Measurements from ENCODE around the gene LEPROT. TPM values are rescaled to one million over a fixed set of nuclear protein-coding genes. Genes with fewer than 3 reads are reported as not detected.

LEPROT gene, protein sequence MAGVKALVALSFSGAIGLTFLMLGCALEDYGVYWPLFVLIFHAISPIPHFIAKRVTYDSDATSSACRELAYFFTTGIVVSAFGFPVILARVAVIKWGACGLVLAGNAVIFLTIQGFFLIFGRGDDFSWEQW
- 106 and 113 TPM in 2 replicates for total RNA-seq (2013; cell fraction: nucleolus; rRNA removed)
- total RNA-seq (2014; rRNA removed) (16.2 and 20.2 TPM in 2 replicates), total RNA-seq (2014; rRNA removed; fragmentation: Illumina TruSeq; extraction: Trizol) (16.6 and 17.3 TPM in 2 replicates), total RNA-seq (2021) (14.9 and 16.4 TPM in 2 replicates), polyA plus RNA-seq (2011; rRNA removed) (38.1 and 50.8 TPM in 2 replicates), polyA plus RNA-seq (2014; fragmentation: Illumina TruSeq; extraction: Trizol) (17.5 and 20.1 TPM in 2 replicates), polyA plus RNA-seq (2014; fragmentation: Nextera tagmentation; extraction: Ambion mirVana) (10 to 100 TPM; 15.1 to 15.6 TPM), polyA plus RNA-seq (2014; rRNA removed) (13.6 and 18.8 TPM in 2 replicates), polyA plus RNA-seq (2016; fragmentation: Nextera tagmentation; extraction: Ambion mirVana) (10 to 100 TPM; 22.8 to 26.9 TPM), polyA minus RNA-seq (2011; rRNA and poly(A)+ RNA removed) (27.8 and 30.1 TPM in 2 replicates), Bru-seq, nascent RNA (percentile 90 among the genes with signal in this experiment), BruChase-seq, experiment 1, labeled RNA remaining after a 6-hour chase (percentile 94 among the genes with signal in this experiment), BruChase-seq, experiment 2, labeled RNA remaining after a 2-hour chase (percentile 96 among the genes with signal in this experiment)
- 14.5 TPM for polyA plus RNA-seq (2011; ENCODE audit: low read depth)
- 19.6 and 25.5 TPM in 2 replicates for polyA plus RNA-seq (2011; cell fraction: cytosol; rRNA removed)
- polyA plus RNA-seq (2011; cell fraction: nucleus; rRNA removed): 23.5 and 25.9 TPM in 2 replicates
- polyA plus RNA-seq (2012): 18.2 and 21.3 TPM in 2 replicates
- 4.1 and 8.0 TPM in 2 replicates for polyA minus RNA-seq (2011; cell fraction: cytosol; rRNA and poly(A)+ RNA removed)
- 41.6 and 77.8 TPM in 2 replicates for polyA minus RNA-seq (2011; cell fraction: nucleus; rRNA and poly(A)+ RNA removed)
- long read RNA-seq, experiment 1, full-length matches to known transcripts: 10 of 12 reads
- long read RNA-seq, experiment 1, partial matches to known transcripts: 1 of 12 reads
- long read RNA-seq, experiment 1, other reads (novel, unspliced or antisense): 1 of 12 reads
- long read RNA-seq, experiment 2, full-length matches to known transcripts: 80 of 84 reads
- long read RNA-seq, experiment 2, partial matches to known transcripts: 4 of 84 reads
- long read RNA-seq, experiment 2, other reads (novel, unspliced or antisense): 0 of 84 reads

GRCh38 chr1:65420590-65421350, at the start of gene LEPROT, which contains the start of gene LEPR:
LEPROT (plus strand) TSS chr1:65420668; CDS start chr1:65420725, 57 bp downstream.
LEPR (plus strand) TSS chr1:65420668; CDS start chr1:65565566, 144,898 bp downstream.
- WGBS (ENCODE audit: insufficient coverage, insufficient replicate concordance, low lambda C conversion rate, missing lambda C conversion rate): under 1% methylated on average over 39 of the region's 60 CpGs
- peak within 1 kb of the TSS; percentile 96 for H3K4me3 ChIP-seq
- H3K4me2 ChIP-seq (ENCODE audit: control insufficient read depth, insufficient read depth): peak within 1 kb of the TSS; percentile 96
- no peaks in the 10 kb centered on the region; the same call in 2 of the 3 replicates for H3K9me3 ChIP-seq (replicated peaks; ENCODE audit: control insufficient read depth, insufficient read depth, low read length)
- no peaks in the 10 kb centered on the region for H4K20me1 ChIP-seq (ENCODE audit: control insufficient read depth, insufficient read depth)
- CTCF ChIA-PET: interaction anchor here (0.6 to 4.2 kb wide), 9 partner anchors 9 to 596 kb away, joined by 3 to 41 read pairs (median 4); no protein-coding TSS in a partner anchor
- RAD21 ChIA-PET (ENCODE audit: unreplicated experiment): interaction anchor here (0.7 to 1.3 kb wide), 14 partner anchors 9 to 1633 kb away, joined by 3 to 9 read pairs (median 3); partner anchors contain the start of gene AK4
- SMC1A ChIA-PET (ENCODE audit: uncharacterized antibody, unreplicated experiment): interaction anchor here (0.8 to 1.5 kb wide), 3 partner anchors 20 to 267 kb away, joined by 3 to 4 read pairs (median 3); no protein-coding TSS in a partner anchor
- peaks cover 0 to 1% of the 10 kb centered on the region in 2 experiments; a peak in 1 of 4 replicates for H3K36me3 ChIP-seq (ENCODE audit: control insufficient read depth in 2 of 2, insufficient read depth in 2 of 2, low read length in 1 of 2)
- H3K27me3 ChIP-seq (replicated peaks in 1 of 2; ENCODE audit: control insufficient read depth in 2 of 2, insufficient read depth in 2 of 2, low read length in 1 of 2): no peaks in the 10 kb centered on the region
- intact Hi-C loops (cut with micrococcal nuclease; ENCODE audit: unreplicated experiment): loop anchor here (1.0 kb wide), 1 partner anchor 392 kb away; no protein-coding TSS in a partner anchor
- H3K9ac ChIP-seq (ENCODE audit: control insufficient read depth, insufficient read depth, low read length): peak within 1 kb of the TSS; percentile 94
- in situ Hi-C loops (cut with MboI): loop anchor here (10.0 kb wide), 1 partner anchor 824 kb away; no protein-coding TSS in a partner anchor
- no TSS peak for BruUV-seq (replicated peaks)
- H3K27ac ChIP-seq (ENCODE audit: control insufficient read depth, insufficient read depth): peak within 1 kb of the TSS; percentile 87
- POLR2A ChIA-PET: interaction anchor here (1.1 to 1.4 kb wide), 3 partner anchors 15 to 459 kb away, joined by 3 to 5 read pairs (median 3); no protein-coding TSS in a partner anchor
- H3K4me1 ChIP-seq (ENCODE audit: control insufficient read depth, insufficient read depth, low read length): peaks cover 6% of the 10 kb centered on the region
- peak; percentile 82 for ATAC-seq
- H3K79me2 ChIP-seq (ENCODE audit: control insufficient read depth, insufficient read depth, low read length): peaks cover 33% of the 10 kb centered on the region
- DNase-seq (ENCODE audit: low read depth, low spot score): no peak
- peak within 1 kb of the TSS; percentile 100 for H2AFZ ChIP-seq (ENCODE audit: control insufficient read depth, low read depth, low read length)
- FAIRE-seq: no peak
- TF ChIP-seq ELK1 (IDR thresholded peaks at IDR 0.05; ENCODE audit: low read depth, low read length) (0 out of 2 replicates have a peak, but pooled peaks have one; percentile 6), IKZF2 (IDR thresholded peaks at IDR 0.05) (peak; percentile 45 to 57; a peak in 3 of 4 replicates), GABPA (IDR thresholded peaks at IDR 0.05; ENCODE audit: low read depth) (peak; percentile 59; the same call in 1 of the 2 replicates), POLR2A (IDR thresholded peaks at IDR 0.05; ENCODE audit: low read depth, low read length) (peak; percentile 90), ZNF24 (IDR thresholded peaks at IDR 0.05) (0 out of 2 replicates have a peak, but pooled peaks have one; percentile 5), IRF4 (IDR thresholded peaks at IDR 0.05; ENCODE audit: low read depth, low read length) (no peak), SMARCA5 (IDR thresholded peaks at IDR 0.05) (peak; percentile 52; the same call in 1 of the 2 replicates), BACH1 (IDR thresholded peaks at IDR 0.05; ENCODE audit: borderline replicate concordance) (0 out of 2 replicates have a peak, but pooled peaks have one; percentile 40), NR2F1 (conservative IDR thresholded peaks at IDR 0.05) (no peak), EGR1 (IDR thresholded peaks at IDR 0.05; ENCODE audit: borderline replicate concordance in 1 of 2, low read depth in 2 of 2, low read length in 2 of 2) (0 out of 3 replicates have a peak, but pooled peaks of 1 of the 2 experiments have one; percentile 27), EED (IDR thresholded peaks at IDR 0.05; ENCODE audit: low read depth) (peak; percentile 19; the same call in 1 of the 2 replicates), KLF5 (IDR thresholded peaks at IDR 0.05; ENCODE audit: partially characterized antibody) (peak; percentile 63), JUND (IDR thresholded peaks at IDR 0.05; ENCODE audit: low read depth, low read length) (no peak), HDAC2 (IDR thresholded peaks at IDR 0.05) (no peak), CREM (IDR thresholded peaks at IDR 0.05; ENCODE audit: low read depth) (0 out of 2 replicates have a peak, but pooled peaks have one; percentile 27)
- TF ChIP-seq, protein P1, sequence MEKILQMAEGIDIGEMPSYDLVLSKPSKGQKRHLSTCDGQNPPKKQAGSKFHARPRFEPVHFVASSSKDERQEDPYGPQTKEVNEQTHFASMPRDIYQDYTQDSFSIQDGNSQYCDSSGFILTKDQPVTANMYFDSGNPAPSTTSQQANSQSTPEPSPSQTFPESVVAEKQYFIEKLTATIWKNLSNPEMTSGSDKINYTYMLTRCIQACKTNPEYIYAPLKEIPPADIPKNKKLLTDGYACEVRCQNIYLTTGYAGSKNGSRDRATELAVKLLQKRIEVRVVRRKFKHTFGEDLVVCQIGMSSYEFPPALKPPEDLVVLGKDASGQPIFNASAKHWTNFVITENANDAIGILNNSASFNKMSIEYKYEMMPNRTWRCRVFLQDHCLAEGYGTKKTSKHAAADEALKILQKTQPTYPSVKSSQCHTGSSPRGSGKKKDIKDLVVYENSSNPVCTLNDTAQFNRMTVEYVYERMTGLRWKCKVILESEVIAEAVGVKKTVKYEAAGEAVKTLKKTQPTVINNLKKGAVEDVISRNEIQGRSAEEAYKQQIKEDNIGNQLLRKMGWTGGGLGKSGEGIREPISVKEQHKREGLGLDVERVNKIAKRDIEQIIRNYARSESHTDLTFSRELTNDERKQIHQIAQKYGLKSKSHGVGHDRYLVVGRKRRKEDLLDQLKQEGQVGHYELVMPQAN (conservative IDR thresholded peaks at IDR 0.05): 0 out of 2 replicates have a peak, but pooled peaks have one; percentile 66
